ENCODE measurements around the gene CDK2AP2. TPM values are rescaled to one million over a fixed set of nuclear protein-coding genes. Genes with fewer than 3 reads are reported as not detected.

CDK2AP2 gene
- total and polyA plus RNA-seq, 2 donors (not counting 1 experiment from before 2014, with no cell fraction given): 62.7 to 112 TPM

DNA sequence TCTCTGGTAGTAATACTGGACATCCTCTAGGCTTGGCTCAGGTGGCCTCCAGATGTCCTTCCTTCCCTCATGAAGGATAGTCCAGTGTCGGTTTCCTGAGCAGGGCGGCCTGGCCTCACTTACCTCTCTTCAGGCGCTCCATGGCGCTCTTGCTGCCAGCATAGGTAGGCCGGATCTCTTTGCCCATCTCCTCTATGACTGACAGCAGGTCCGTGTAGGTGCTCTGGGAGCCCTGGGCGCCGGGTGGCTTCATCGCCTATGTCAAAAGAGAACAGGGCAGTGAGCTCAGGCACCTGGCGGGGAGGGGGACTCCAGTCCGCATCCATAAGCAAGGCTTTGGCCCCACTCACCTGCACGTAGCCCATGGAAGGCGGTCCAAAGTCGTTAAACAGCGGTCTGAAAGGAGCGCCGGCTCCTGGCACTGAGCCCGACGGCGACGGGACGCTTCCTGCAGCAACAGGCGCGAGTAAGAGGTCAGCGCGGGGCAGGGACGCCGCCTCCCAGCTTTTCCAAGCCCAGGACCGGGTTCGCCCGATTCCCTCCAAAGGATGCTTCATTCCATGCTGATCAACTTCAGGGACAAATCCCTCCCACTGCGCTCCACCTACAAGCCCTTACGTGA lies 609 bp downstream of the CDK2AP2 start:
- peaks cover 44% of the 10 kb centered on the region for H3K4me1 Mint-ChIP-seq
- H3K27ac ChIP-seq (ENCODE audit: low read length in 2 of 2): peak overlapping the region; percentile 84 to 98
- H3K27me3 ChIP-seq (replicated peaks in 1 of 4; ENCODE audit: control extremely low read depth in 1 of 4, control insufficient read depth in 3 of 4, insufficient read depth in 4 of 4, low read length in 3 of 4): peaks cover 0 to 16% (median 4%) of the 10 kb centered on the region in 4 experiments
- peaks cover 0 to 18% of the 10 kb centered on the region in 2 experiments for H3K36me3 ChIP-seq (replicated peaks in 1 of 2; ENCODE audit: control extremely low read depth in 1 of 2, control insufficient read depth in 1 of 2, extremely low read depth in 1 of 2, insufficient read depth in 2 of 2, low read length in 1 of 2)
- H3K4me1 ChIP-seq (ENCODE audit: control insufficient read depth in 2 of 2, insufficient read depth in 2 of 2, low read length in 2 of 2): peaks cover 40 to 50% of the 10 kb centered on the region in 2 donors
- 37% methylated on average over 33 of the region's 33 CpGs for WGBS (ENCODE audit: insufficient coverage)
- intact Hi-C loops (cut with micrococcal nuclease): loop anchor here (5.0 kb wide), 2 partner anchors 240 to 265 kb away; partner anchors contain the start of gene GRK2
- H3K27ac Mint-ChIP-seq: peak overlapping the region; percentile 95
- DNase-seq: no peak
- no peaks in the 10 kb centered on the region for H3K9me3 Mint-ChIP-seq (ENCODE audit: insufficient read depth)
- TF ChIP-seq EZH2 (IDR thresholded peaks at IDR 0.05; ENCODE audit: borderline replicate concordance, insufficient read depth, low read depth, low read length, poor library complexity, severe bottlenecking): no peak
- TF ChIP-seq, protein P1, sequence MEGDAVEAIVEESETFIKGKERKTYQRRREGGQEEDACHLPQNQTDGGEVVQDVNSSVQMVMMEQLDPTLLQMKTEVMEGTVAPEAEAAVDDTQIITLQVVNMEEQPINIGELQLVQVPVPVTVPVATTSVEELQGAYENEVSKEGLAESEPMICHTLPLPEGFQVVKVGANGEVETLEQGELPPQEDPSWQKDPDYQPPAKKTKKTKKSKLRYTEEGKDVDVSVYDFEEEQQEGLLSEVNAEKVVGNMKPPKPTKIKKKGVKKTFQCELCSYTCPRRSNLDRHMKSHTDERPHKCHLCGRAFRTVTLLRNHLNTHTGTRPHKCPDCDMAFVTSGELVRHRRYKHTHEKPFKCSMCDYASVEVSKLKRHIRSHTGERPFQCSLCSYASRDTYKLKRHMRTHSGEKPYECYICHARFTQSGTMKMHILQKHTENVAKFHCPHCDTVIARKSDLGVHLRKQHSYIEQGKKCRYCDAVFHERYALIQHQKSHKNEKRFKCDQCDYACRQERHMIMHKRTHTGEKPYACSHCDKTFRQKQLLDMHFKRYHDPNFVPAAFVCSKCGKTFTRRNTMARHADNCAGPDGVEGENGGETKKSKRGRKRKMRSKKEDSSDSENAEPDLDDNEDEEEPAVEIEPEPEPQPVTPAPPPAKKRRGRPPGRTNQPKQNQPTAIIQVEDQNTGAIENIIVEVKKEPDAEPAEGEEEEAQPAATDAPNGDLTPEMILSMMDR (IDR thresholded peaks at IDR 0.05): no peak
- peak overlapping the region; percentile 97 for H3K4me2 ChIP-seq (replicated peaks; ENCODE audit: low read depth, low read length, poor library complexity, severe bottlenecking)
- H3K9ac ChIP-seq (ENCODE audit: low read length): peak overlapping the region; percentile 89
- ATAC-seq (ENCODE audit: low read depth): no peak
- H3K4me3 Mint-ChIP-seq: peak overlapping the region; percentile 92
- H2AFZ ChIP-seq (ENCODE audit: insufficient read depth, low read depth, low read length, poor library complexity, severe bottlenecking): peak overlapping the region; percentile 91
- H3K9me3 ChIP-seq (ENCODE audit: control extremely low read depth in 1 of 3, control insufficient read depth in 2 of 3, insufficient read depth in 1 of 3, low read length in 2 of 3): no peaks in the 10 kb centered on the region
- peaks cover 46% of the 10 kb centered on the region for H4K20me1 ChIP-seq (ENCODE audit: control insufficient read depth, insufficient read depth, low read length, poor library complexity, severe bottlenecking)
- peak overlapping the region; percentile 57 to 88 (median 79) for H3K4me3 ChIP-seq (ENCODE audit: control extremely low read depth in 1 of 5, extremely low read depth in 1 of 5, insufficient read depth in 1 of 5, low read depth in 2 of 5, low read length in 4 of 5)
- CTCF ChIA-PET: interaction anchor here (0.8 to 1.5 kb wide), 7 partner anchors 38 to 153 kb away, joined by 3 to 7 read pairs (median 3); partner anchors contain the start of genes GSTP1, PPP1CA, PTPRCAP and RAD9A
- POLR2A ChIA-PET: interaction anchor here (0.6 to 1.6 kb wide), 8 partner anchors 21 to 267 kb away, joined by 3 to 10 read pairs (median 4); partner anchors contain the start of genes POLD4, PPP1CA and TBC1D10C
- H3K79me2 ChIP-seq (ENCODE audit: control insufficient read depth, insufficient read depth, low read length): peaks cover 32% of the 10 kb centered on the region
- peaks cover 6% of the 10 kb centered on the region for H3K27me3 Mint-ChIP-seq
